Measurements from ENCODE around the gene UBE2Z. TPM values are rescaled to one million over a fixed set of nuclear protein-coding genes. Genes with fewer than 3 reads are reported as not detected.

Gene UBE2Z
- total and polyA plus RNA-seq, 2 of the 13 experiments (the other 11 are each of a cell fraction or from before 2014, with no cell fraction given): 63.2 to 122 TPM

DNA sequence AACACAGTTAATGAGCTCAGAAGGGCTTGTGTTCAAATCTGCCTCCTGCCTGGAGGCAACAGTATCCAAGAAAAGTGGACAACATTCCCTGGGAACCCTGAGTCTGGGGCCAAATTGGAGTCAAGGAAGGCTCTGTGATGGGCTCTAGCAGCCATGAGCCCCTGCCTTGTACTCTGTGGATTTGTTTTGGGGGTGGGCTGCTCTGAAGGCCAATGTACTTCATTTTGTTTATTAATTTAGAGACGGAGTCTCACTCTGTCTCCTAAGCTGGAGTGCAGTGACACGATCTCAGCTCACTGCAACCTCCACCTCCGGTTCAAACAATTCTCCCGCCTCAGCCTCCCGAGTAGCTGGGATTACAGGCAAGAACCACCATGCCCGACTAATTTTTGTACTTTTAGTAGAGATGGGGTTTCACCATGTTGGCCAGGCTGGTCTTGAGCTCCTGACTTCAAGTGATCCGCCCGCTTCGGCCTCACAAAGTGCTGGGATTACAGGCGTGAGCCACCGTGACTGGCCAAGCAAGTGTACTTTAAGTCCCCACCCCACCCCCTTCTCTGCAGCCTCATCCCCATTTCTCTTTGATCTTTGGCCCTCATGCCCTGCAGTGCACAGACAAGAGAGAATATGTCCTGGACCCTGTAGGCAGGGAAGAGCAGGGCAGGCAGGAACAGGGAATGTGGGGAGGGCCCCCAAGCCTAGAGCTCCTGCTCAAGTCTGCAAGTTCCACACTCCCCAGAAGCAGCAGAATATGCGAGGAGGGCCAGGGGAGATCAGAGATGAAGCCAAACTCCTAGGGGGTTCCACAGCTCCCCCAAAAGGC, 62.9 kb downstream of the UBE2Z start (continued):
- TF ChIP-seq CERS6 (CRISPR knock-in tag; IDR thresholded peaks at IDR 0.05) (no peak), FOXA1 (IDR thresholded peaks at IDR 0.05) (no peak), FOXA1 (CRISPR knock-in tag; IDR thresholded peaks at IDR 0.05) (peak; percentile 86), ZFP36L2 (CRISPR knock-in tag; IDR thresholded peaks at IDR 0.05) (no peak), ZNF678 (CRISPR knock-in tag; IDR thresholded peaks at IDR 0.05) (no peak), ZNF776 (CRISPR knock-in tag; IDR thresholded peaks at IDR 0.05) (no peak), KLF9 (CRISPR knock-in tag; IDR thresholded peaks at IDR 0.05; ENCODE audit: low read depth) (no peak; the same call in 1 of the 2 replicates), TBX2 (CRISPR knock-in tag; IDR thresholded peaks at IDR 0.05; ENCODE audit: borderline replicate concordance) (peak; percentile 61; the same call in 1 of the 2 replicates), ZNF605 (CRISPR knock-in tag; IDR thresholded peaks at IDR 0.05) (peak; percentile 86), HNF4A (CRISPR knock-in tag; IDR thresholded peaks at IDR 0.05) (peak; percentile 97), SATB2 (CRISPR knock-in tag; IDR thresholded peaks at IDR 0.05) (no peak), IRF1 (CRISPR knock-in tag; IDR thresholded peaks at IDR 0.05; ENCODE audit: low read depth) (no peak), ZNF460 (CRISPR knock-in tag; IDR thresholded peaks at IDR 0.05; ENCODE audit: borderline replicate concordance) (peak; percentile 70; the same call in 1 of the 2 replicates), EZH2 (conservative IDR thresholded peaks at IDR 0.05; ENCODE audit: low read depth, low read length) (no peak), ZUFSP (CRISPR knock-in tag; IDR thresholded peaks at IDR 0.05; ENCODE audit: borderline replicate concordance) (no peak)
- TF ChIP-seq, protein P1, sequence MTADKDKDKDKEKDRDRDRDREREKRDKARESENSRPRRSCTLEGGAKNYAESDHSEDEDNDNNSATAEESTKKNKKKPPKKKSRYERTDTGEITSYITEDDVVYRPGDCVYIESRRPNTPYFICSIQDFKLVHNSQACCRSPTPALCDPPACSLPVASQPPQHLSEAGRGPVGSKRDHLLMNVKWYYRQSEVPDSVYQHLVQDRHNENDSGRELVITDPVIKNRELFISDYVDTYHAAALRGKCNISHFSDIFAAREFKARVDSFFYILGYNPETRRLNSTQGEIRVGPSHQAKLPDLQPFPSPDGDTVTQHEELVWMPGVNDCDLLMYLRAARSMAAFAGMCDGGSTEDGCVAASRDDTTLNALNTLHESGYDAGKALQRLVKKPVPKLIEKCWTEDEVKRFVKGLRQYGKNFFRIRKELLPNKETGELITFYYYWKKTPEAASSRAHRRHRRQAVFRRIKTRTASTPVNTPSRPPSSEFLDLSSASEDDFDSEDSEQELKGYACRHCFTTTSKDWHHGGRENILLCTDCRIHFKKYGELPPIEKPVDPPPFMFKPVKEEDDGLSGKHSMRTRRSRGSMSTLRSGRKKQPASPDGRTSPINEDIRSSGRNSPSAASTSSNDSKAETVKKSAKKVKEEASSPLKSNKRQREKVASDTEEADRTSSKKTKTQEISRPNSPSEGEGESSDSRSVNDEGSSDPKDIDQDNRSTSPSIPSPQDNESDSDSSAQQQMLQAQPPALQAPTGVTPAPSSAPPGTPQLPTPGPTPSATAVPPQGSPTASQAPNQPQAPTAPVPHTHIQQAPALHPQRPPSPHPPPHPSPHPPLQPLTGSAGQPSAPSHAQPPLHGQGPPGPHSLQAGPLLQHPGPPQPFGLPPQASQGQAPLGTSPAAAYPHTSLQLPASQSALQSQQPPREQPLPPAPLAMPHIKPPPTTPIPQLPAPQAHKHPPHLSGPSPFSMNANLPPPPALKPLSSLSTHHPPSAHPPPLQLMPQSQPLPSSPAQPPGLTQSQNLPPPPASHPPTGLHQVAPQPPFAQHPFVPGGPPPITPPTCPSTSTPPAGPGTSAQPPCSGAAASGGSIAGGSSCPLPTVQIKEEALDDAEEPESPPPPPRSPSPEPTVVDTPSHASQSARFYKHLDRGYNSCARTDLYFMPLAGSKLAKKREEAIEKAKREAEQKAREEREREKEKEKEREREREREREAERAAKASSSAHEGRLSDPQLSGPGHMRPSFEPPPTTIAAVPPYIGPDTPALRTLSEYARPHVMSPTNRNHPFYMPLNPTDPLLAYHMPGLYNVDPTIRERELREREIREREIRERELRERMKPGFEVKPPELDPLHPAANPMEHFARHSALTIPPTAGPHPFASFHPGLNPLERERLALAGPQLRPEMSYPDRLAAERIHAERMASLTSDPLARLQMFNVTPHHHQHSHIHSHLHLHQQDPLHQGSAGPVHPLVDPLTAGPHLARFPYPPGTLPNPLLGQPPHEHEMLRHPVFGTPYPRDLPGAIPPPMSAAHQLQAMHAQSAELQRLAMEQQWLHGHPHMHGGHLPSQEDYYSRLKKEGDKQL (CRISPR knock-in tag; IDR thresholded peaks at IDR 0.05; ENCODE audit: low read depth): no peak
- TF ChIP-seq, protein P2, sequence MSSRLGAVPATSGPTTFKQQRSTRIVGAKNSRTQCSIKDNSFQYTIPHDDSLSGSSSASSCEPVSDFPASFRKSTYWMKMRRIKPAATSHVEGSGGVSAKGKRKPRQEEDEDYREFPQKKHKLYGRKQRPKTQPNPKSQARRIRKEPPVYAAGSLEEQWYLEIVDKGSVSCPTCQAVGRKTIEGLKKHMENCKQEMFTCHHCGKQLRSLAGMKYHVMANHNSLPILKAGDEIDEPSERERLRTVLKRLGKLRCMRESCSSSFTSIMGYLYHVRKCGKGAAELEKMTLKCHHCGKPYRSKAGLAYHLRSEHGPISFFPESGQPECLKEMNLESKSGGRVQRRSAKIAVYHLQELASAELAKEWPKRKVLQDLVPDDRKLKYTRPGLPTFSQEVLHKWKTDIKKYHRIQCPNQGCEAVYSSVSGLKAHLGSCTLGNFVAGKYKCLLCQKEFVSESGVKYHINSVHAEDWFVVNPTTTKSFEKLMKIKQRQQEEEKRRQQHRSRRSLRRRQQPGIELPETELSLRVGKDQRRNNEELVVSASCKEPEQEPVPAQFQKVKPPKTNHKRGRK (CRISPR knock-in tag; IDR thresholded peaks at IDR 0.05): no peak
- TF ChIP-seq, protein P3, sequence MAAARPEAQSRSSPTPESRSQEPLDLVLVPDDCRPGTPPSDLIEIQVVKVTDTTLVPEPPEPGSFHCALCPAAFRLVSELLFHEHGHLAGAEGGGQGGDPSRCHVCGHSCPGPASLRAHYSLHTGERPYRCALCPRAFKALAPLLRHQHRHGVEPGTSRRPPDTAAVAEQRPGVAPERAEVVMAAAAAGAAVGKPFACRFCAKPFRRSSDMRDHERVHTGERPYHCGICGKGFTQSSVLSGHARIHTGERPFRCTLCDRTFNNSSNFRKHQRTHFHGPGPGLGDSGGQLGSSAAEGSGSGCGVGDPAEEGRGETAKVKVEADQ (CRISPR knock-in tag; IDR thresholded peaks at IDR 0.05; ENCODE audit: borderline replicate concordance): no peak

Measured in HepG2 (cell line).